K562 (cell line): ENCODE results near the gene CMTM5. TPM values are rescaled to one million over a fixed set of nuclear protein-coding genes. Genes with fewer than 3 reads are reported as not detected.

Experiments
- ATAC-seq: fragments of 200-7000 bp; cut with Tn5 transposase; 3 replicates; pipeline ENCODE4 v1.9.1; 2020; ENCODE audit warnings: moderate library complexity
- BruUV-seq: library from RNA; stranded (reverse); fragments of 400-500 nt; replicated peaks from 2 replicates; lab custom pipeline; 2021; lab: Mats Ljungman, UMichigan
- CTCF ChIA-PET: fragments of 300-600 bp; formaldehyde crosslinking; extraction: SDS; loops from one replicate; lab custom pipeline; 2021; ENCODE audit warnings: low intra/inter-chr PET ratio; lab: Yijun Ruan, JAX
- POLR2A ChIA-PET: fragments of 300-600, 350-650 bp; sonication (Branson Sonifier 250); formaldehyde crosslinking; extraction: SDS; loops from one replicate; lab custom pipeline; 2021; ENCODE audit warnings: antibody characterized with exemption, inconsistent platforms; lab: Yijun Ruan, JAX
- DNase-seq, 4 experiments: peaks; one replicate each; pipeline versions ENCODE4 v3.0.0 to v3.0.0-alpha.2; 2011 to 2018; ENCODE audit warnings: low spot score in 3 of 4, mixed read lengths in 3 of 4; ENCODE audit errors: extremely low read depth in 1 of 4
- FAIRE-seq: peaks from 2 replicates; lab custom pipeline; 2011; peaks lifted over from hg19 to GRCh38; lab: Jason Lieb, UNC
- H2AFZ ChIP-seq: 2 replicates; pipeline ENCODE4 v1.6.0; 2011; ENCODE audit warnings: low read depth, low read length, control low read depth, inconsistent platforms
- H3K27ac ChIP-seq: fragments of 200-600 bp; 3 replicates; pipeline ENCODE4 v1.8.0; 2011; ENCODE audit warnings: low read depth, mild to moderate bottlenecking, control low read depth, inconsistent platforms, low read length, moderate library complexity, mixed read lengths; ENCODE audit errors: extremely low read depth
- H3K27me3 ChIP-seq, 2 experiments: fragments of 300-600 bp in 1 of 2; 2 replicates in 1 of 2; 3 replicates in 1 of 2; pipeline versions ENCODE4 v1.6.0 to v1.8.0; 2011; ENCODE audit warnings: inconsistent platforms in 2 of 2, low read length in 2 of 2, mild to moderate bottlenecking in 1 of 2, mixed read lengths in 1 of 2, moderate library complexity in 1 of 2; ENCODE audit not compliant: control insufficient read depth in 2 of 2, insufficient read depth in 2 of 2
- H3K36me3 ChIP-seq: fragments of 300-600 bp; 3 replicates; pipeline ENCODE4 v1.8.0; 2011; ENCODE audit warnings: mild to moderate bottlenecking, low read length, inconsistent platforms; ENCODE audit not compliant: control insufficient read depth, insufficient read depth
- H3K4me1 ChIP-seq, 2 experiments: fragments of 200-600 bp in 1 of 2; replicated peaks in 1 of 2; 2 replicates in 1 of 2; 3 replicates in 1 of 2; pipeline versions ENCODE4 v1.5.1 to v1.8.0; 2011; ENCODE audit warnings: inconsistent platforms in 2 of 2, low read length in 2 of 2, mild to moderate bottlenecking in 1 of 2, mixed read lengths in 1 of 2, moderate library complexity in 1 of 2; ENCODE audit not compliant: control insufficient read depth in 2 of 2, insufficient read depth in 2 of 2
- H3K4me2 ChIP-seq: 2 replicates; pipeline ENCODE4 v1.6.1; 2011; ENCODE audit warnings: low read length, control low read depth, inconsistent platforms, mixed read lengths; ENCODE audit not compliant: insufficient read depth
- H3K4me3 ChIP-seq: fragments of 200-600 bp; sonication (generic), shearing (Covaris generic); 2 replicates; pipeline ENCODE4 v1.5.1; 2016; ENCODE audit warnings: control low read depth, inconsistent platforms
- H3K79me2 ChIP-seq: fragments of 200-600 bp; 3 replicates; pipeline ENCODE4 v1.8.0; 2011; ENCODE audit warnings: low read length, inconsistent platforms; ENCODE audit not compliant: control insufficient read depth, insufficient read depth
- H3K9ac ChIP-seq, 2 experiments: 2 replicates each; pipeline versions ENCODE4 v1.6.0 to v1.6.1; 2011; ENCODE audit warnings: low read depth in 2 of 2, low read length in 2 of 2, control low read depth in 1 of 2, inconsistent platforms in 1 of 2, mild to moderate bottlenecking in 1 of 2, mixed read lengths in 1 of 2; ENCODE audit not compliant: insufficient read depth in 1 of 2
- H3K9me1 ChIP-seq: one replicate; pipeline ENCODE4 v1.6.0; 2011; ENCODE audit warnings: inconsistent platforms, mild to moderate bottlenecking, low read length, moderate library complexity; ENCODE audit not compliant: control insufficient read depth, insufficient read depth
- H3K9me3 ChIP-seq: replicated peaks from 2 replicates; pipeline ENCODE4 v1.5.1; 2011; ENCODE audit warnings: low read depth, low read length, inconsistent platforms; ENCODE audit not compliant: control insufficient read depth, insufficient read depth
- H4K20me1 ChIP-seq: replicated peaks from 2 replicates; pipeline ENCODE4 v1.6.1; 2011; ENCODE audit warnings: low read length, inconsistent platforms, mixed read lengths; ENCODE audit not compliant: control insufficient read depth, insufficient read depth
- CCNT2 ChIP-seq: IDR thresholded peaks from 2 replicates; pipeline ENCODE4 v1.6.1; 2011; ENCODE audit warnings: borderline replicate concordance, low read depth, mild to moderate bottlenecking, moderate library complexity, mixed read lengths, low read length; ENCODE audit not compliant: insufficient read length; ENCODE audit errors: extremely low read depth
- DEAF1 ChIP-seq: fragments of 450-650 bp; formaldehyde crosslinking; IDR thresholded peaks from 2 replicates; pipeline ENCODE4 v1.4.0; 2020; ENCODE audit warnings: mild to moderate bottlenecking, moderate library complexity
- MCM5 ChIP-seq: fragments of 450-650 bp; IDR thresholded peaks from 2 replicates; pipeline ENCODE4 v1.6.1; 2016; ENCODE audit warnings: low read depth
- NELFE ChIP-seq: IDR thresholded peaks from 2 replicates; pipeline ENCODE4 v1.6.1; 2011; ENCODE audit warnings: mild to moderate bottlenecking; ENCODE audit not compliant: insufficient read depth, insufficient read length
- NFIC ChIP-seq: fragments of 450-650 bp; IDR thresholded peaks from 2 replicates; pipeline ENCODE4 v1.6.1; 2017; ENCODE audit warnings: mild to moderate bottlenecking, inconsistent platforms
- RAD21 ChIP-seq, 2 experiments: fragments of 250-450 bp in 1 of 2; fragments of 450-650 bp in 1 of 2; sonication (Bioruptor Pico) in 1 of 2; formaldehyde crosslinking in 1 of 2; IDR thresholded peaks in 1 of 2; conservative IDR thresholded peaks in 1 of 2; 2 replicates each; pipeline versions ENCODE4 v1.4.0 to v1.8.0; 2020 to 2022; ENCODE audit warnings: mild to moderate bottlenecking in 2 of 2, moderate library complexity in 1 of 2
- ZEB2 ChIP-seq: fragments of 450-650 bp; IDR thresholded peaks from 2 replicates; pipeline ENCODE4 v1.6.1; 2016
- ZNF146 ChIP-seq: IDR thresholded peaks from one replicate; pipeline ENCODE4 v1.6.1; 2018; ENCODE audit warnings: missing compliant biosample characterization; ENCODE audit not compliant: unreplicated experiment
- WGBS: fragments of 100-300 bp; shearing (Covaris generic); methylation state at CpG from one replicate; pipeline ENCODE4 v1.1.6; 2016; ENCODE audit warnings: low coverage, mixed read lengths; ENCODE audit not compliant: insufficient coverage; ENCODE audit errors: missing lambda C conversion rate; 5-methylcytosine and 5-hydroxymethylcytosine counted together
- in situ Hi-C: fragments of 300-500 bp; cut with MboI; formaldehyde crosslinking; loops from 4 replicates; pipeline ENCODE4 v1.15.0; 2018; ENCODE audit warnings: inconsistent platforms, mixed read lengths
- intact Hi-C: fragments of 100-400 bp; cut with micrococcal nuclease; formaldehyde crosslinking; loops from 2 replicates; pipeline ENCODE4 v1.14.2; 2022
- polyA plus RNA-seq, 8 experiments: library from polyadenylated mRNA; depleted of rRNA in 4 of 8; stranded (reverse) in 5 of 8; unstranded in 3 of 8; fragments of >200 nt; fragmentation: Nextera tagmentation in 2 of 8; fragmentation: Illumina TruSeq in 1 of 8; extraction: Ambion mirVana in 2 of 8; extraction: Trizol in 1 of 8; gene quantifications; 2 replicates each; pipeline versions ENCODE4 v1.2.1 to v1.2.3, GENCODE V29; 2011 to 2014; ENCODE audit warnings: inconsistent platforms in 1 of 8, missing spikeins in 1 of 8
- total RNA-seq, 7 experiments: library from RNA; depleted of rRNA in 6 of 7; stranded (reverse); fragments of >200 nt in 6 of 7; fragmentation: Illumina TruSeq in 2 of 7; extraction: Trizol in 2 of 7; gene quantifications; 2 replicates each; pipeline versions ENCODE4 v1.2.1 to v1.2.3, GENCODE V29; 2011 to 2021; ENCODE audit warnings: low replicate concordance in 1 of 7
- TF ChIP-seq, protein P1 (sequence below), 2 experiments: fragments of 450-650 bp; formaldehyde crosslinking in 1 of 2; IDR thresholded peaks; 2 replicates each; pipeline versions ENCODE4 v1.4.0 to v1.6.1; 2014 to 2020; ENCODE audit warnings: mild to moderate bottlenecking in 2 of 2, borderline replicate concordance in 1 of 2, low read depth in 1 of 2

The CMTM5 gene
- total and polyA plus RNA-seq, 9 of the 15 experiments (the other 6 are each of a cell fraction or from before 2014, with no cell fraction given), result 0.21 TPM; not detected in 8

- H3K4me1 ChIP-seq, result peaks cover 0 to 19% of the 10 kb centered on the region in 2 experiments; a peak in 2 of 5 replicates
- no peak overlapping the region for H3K9ac ChIP-seq
- H3K9me3 ChIP-seq, result no peaks in the 10 kb centered on the region
- no peaks in the 10 kb centered on the region for H3K9me1 ChIP-seq
- no peaks in the 10 kb centered on the region; the same call in 1 of the 2 replicates for H4K20me1 ChIP-seq
- FAIRE-seq (peak; percentile 35), DNase-seq (peak; percentile 63 to 79 (median 72)), ATAC-seq (peak; percentile 92)
- H3K79me2 ChIP-seq, result no peaks in the 10 kb centered on the region
- no peak overlapping the region for H3K27ac ChIP-seq
- CTCF ChIA-PET, result interaction anchor here (0.6 to 3.8 kb wide), 5 partner anchors 51 to 311 kb away, joined by 3 to 19 read pairs (median 12); partner anchors contain the start of gene CEBPE
- no TSS peak for BruUV-seq
- 4% methylated on average over 7 of the region's 12 CpGs for WGBS
- H3K36me3 ChIP-seq, result no peaks in the 10 kb centered on the region
- no peak overlapping the region for H3K4me3 ChIP-seq
- no peak overlapping the region for H2AFZ ChIP-seq
- intact Hi-C loops (loop anchor here (1.0 kb wide), 2 partner anchors 51 to 114 kb away; no protein-coding TSS in a partner anchor), in situ Hi-C loops (loop anchor here (10.0 kb wide), 1 partner anchor 115 kb away; no protein-coding TSS in a partner anchor)
- POLR2A ChIA-PET, result interaction anchor here (0.6 to 0.9 kb wide), 4 partner anchors 10 to 261 kb away, joined by 3 to 4 read pairs (median 3); partner anchors contain the start of gene CEBPE
- H3K27me3 ChIP-seq, result peaks cover 2 to 61% of the 10 kb centered on the region in 2 experiments; a peak in 4 of 5 replicates
- H3K4me2 ChIP-seq, result no peak overlapping the region
- TF ChIP-seq RAD21 (CRISPR knock-in tag; conservative IDR thresholded peaks at IDR 0.05 in 1 of 2, IDR thresholded peaks at IDR 0.05 in 1 of 2) (peak; percentile 84 to 94), CCNT2 (no peak), NFIC (peak; percentile 59; the same call in 1 of the 2 replicates), DEAF1 (CRISPR knock-in tag) (peak; percentile 72), MCM5 (no peak), NELFE (no peak), ZEB2 (0 out of 2 replicates have a peak, but pooled peaks have one; percentile 30), ZNF146 (CRISPR knock-in tag) (no peak)
- TF ChIP-seq, protein P1, sequence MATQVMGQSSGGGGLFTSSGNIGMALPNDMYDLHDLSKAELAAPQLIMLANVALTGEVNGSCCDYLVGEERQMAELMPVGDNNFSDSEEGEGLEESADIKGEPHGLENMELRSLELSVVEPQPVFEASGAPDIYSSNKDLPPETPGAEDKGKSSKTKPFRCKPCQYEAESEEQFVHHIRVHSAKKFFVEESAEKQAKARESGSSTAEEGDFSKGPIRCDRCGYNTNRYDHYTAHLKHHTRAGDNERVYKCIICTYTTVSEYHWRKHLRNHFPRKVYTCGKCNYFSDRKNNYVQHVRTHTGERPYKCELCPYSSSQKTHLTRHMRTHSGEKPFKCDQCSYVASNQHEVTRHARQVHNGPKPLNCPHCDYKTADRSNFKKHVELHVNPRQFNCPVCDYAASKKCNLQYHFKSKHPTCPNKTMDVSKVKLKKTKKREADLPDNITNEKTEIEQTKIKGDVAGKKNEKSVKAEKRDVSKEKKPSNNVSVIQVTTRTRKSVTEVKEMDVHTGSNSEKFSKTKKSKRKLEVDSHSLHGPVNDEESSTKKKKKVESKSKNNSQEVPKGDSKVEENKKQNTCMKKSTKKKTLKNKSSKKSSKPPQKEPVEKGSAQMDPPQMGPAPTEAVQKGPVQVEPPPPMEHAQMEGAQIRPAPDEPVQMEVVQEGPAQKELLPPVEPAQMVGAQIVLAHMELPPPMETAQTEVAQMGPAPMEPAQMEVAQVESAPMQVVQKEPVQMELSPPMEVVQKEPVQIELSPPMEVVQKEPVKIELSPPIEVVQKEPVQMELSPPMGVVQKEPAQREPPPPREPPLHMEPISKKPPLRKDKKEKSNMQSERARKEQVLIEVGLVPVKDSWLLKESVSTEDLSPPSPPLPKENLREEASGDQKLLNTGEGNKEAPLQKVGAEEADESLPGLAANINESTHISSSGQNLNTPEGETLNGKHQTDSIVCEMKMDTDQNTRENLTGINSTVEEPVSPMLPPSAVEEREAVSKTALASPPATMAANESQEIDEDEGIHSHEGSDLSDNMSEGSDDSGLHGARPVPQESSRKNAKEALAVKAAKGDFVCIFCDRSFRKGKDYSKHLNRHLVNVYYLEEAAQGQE (IDR thresholded peaks at IDR 0.05; ENCODE audit: borderline replicate concordance), result peak; percentile 82
- TF ChIP-seq, protein P1 (CRISPR knock-in tag; IDR thresholded peaks at IDR 0.05; ENCODE audit: low read depth), result no peak
Observed at GRCh38 chr14:23379366-23380196, 2.7 kb downstream of the CMTM5 start.
